Keratinocyte (primary cell): ENCODE data around the gene CHI3L2. TPM values are rescaled to one million over a fixed set of nuclear protein-coding genes. Genes with fewer than 3 reads are reported as not detected.

ENCODE experiments used
- DNase-seq: peaks from one replicate; pipeline ENCODE4 v3.0.0-alpha.2; 2011; ENCODE audit warnings: low read depth, missing footprints, low spot score
- FAIRE-seq: peaks from 2 replicates; lab custom pipeline; 2011; peaks lifted over from hg19 to GRCh38; lab: Jason Lieb, UNC
- H2AFZ ChIP-seq: 2 replicates; pipeline ENCODE4 v1.6.0; 2012; ENCODE audit warnings: low read length, control low read depth, inconsistent platforms; ENCODE audit not compliant: control insufficient read depth
- H3K27ac ChIP-seq: 2 replicates; pipeline ENCODE4 v1.5.1; 2011; ENCODE audit warnings: low read length; ENCODE audit not compliant: control insufficient read depth, insufficient read depth
- H3K27me3 ChIP-seq: 3 replicates; pipeline ENCODE4 v1.6.0; 2011; ENCODE audit warnings: low read length; ENCODE audit not compliant: control insufficient read depth, insufficient read depth; ENCODE audit errors: extremely low read depth
- H3K36me3 ChIP-seq, 2 experiments: 2 replicates in 1 of 2; 3 replicates in 1 of 2; pipeline ENCODE4 v1.5.1; 2011; ENCODE audit warnings: low read length in 2 of 2, mild to moderate bottlenecking in 1 of 2; ENCODE audit not compliant: control insufficient read depth in 2 of 2, insufficient read depth in 2 of 2; ENCODE audit errors: extremely low read depth in 1 of 2
- H3K4me1 ChIP-seq: 3 replicates; pipeline ENCODE4 v1.5.1; 2011; ENCODE audit warnings: low read length; ENCODE audit not compliant: control insufficient read depth, insufficient read depth; ENCODE audit errors: extremely low read depth
- H3K4me2 ChIP-seq: 3 replicates; pipeline ENCODE4 v1.6.0; 2011; ENCODE audit warnings: low read depth, low read length; ENCODE audit not compliant: control insufficient read depth, insufficient read depth; ENCODE audit errors: extremely low read depth
- H3K4me3 ChIP-seq, 3 experiments: fragments of 200-600 bp in 1 of 3; sonication (generic) in 1 of 3; 2 replicates in 2 of 3; 3 replicates in 1 of 3; pipeline ENCODE4 v1.5.1; 2011 to 2016; ENCODE audit warnings: low read length in 3 of 3, mild to moderate bottlenecking in 3 of 3, control low read depth in 2 of 3, inconsistent platforms in 1 of 3, low read depth in 1 of 3, mixed read lengths in 1 of 3, mixed run types in 1 of 3, moderate library complexity in 1 of 3; ENCODE audit not compliant: control insufficient read depth in 2 of 3, insufficient read depth in 2 of 3; ENCODE audit errors: extremely low read depth in 1 of 3
- H3K79me2 ChIP-seq: 2 replicates; pipeline ENCODE4 v1.6.0; 2012; ENCODE audit warnings: low read length; ENCODE audit not compliant: control insufficient read depth, insufficient read depth
- H3K9ac ChIP-seq: 3 replicates; pipeline ENCODE4 v1.6.0; 2011; ENCODE audit warnings: low read length; ENCODE audit not compliant: control insufficient read depth, insufficient read depth; ENCODE audit errors: extremely low read depth
- H3K9me1 ChIP-seq: 3 replicates; pipeline ENCODE4 v1.6.0; 2011; ENCODE audit warnings: low read length; ENCODE audit not compliant: control insufficient read depth, insufficient read depth; ENCODE audit errors: extremely low read depth
- H3K9me3 ChIP-seq: 2 replicates; pipeline ENCODE4 v1.5.1; 2012; ENCODE audit warnings: low read depth, low read length; ENCODE audit not compliant: control insufficient read depth
- H4K20me1 ChIP-seq: 3 replicates; pipeline ENCODE4 v1.6.0; 2011; ENCODE audit warnings: low read length; ENCODE audit not compliant: control insufficient read depth, insufficient read depth; ENCODE audit errors: extremely low read depth
- EZH2 ChIP-seq: IDR thresholded peaks from one replicate; pipeline ENCODE4 v1.6.1; 2012; ENCODE audit warnings: inconsistent platforms, mild to moderate bottlenecking, low read length, moderate library complexity
- dilution Hi-C: fragments of 300-500 bp; cut with MboI; formaldehyde crosslinking; loops from one replicate; pipeline ENCODE4 v1.7.0; 2020; ENCODE audit warnings: low sequenced_read_pairs; ENCODE audit not compliant: extremely low pct_ligation_motif_present
- polyA plus RNA-seq, 5 experiments: library from polyadenylated mRNA; depleted of rRNA in 3 of 5; stranded (reverse) in 3 of 5; stranded (forward) in 1 of 5; unstranded in 1 of 5; fragments of >200 nt; gene quantifications; 1 replicate in 1 of 5; 2 replicates in 3 of 5; 3 replicates in 1 of 5; pipeline versions ENCODE4 v1.2.1 to v1.2.3, GENCODE V29; 2011 to 2012; ENCODE audit warnings: missing spikeins in 2 of 5, low read depth in 1 of 5, low replicate concordance in 1 of 5
- TF ChIP-seq, protein P1 (sequence below), 3 experiments: IDR thresholded peaks in 1 of 3; conservative IDR thresholded peaks in 1 of 3; optimal IDR thresholded peaks in 1 of 3; 2 replicates in 2 of 3; 3 replicates in 1 of 3; pipeline versions ENCODE3 to v1.5.1; 2011; ENCODE audit warnings: low read length in 3 of 3, mild to moderate bottlenecking in 3 of 3, moderate library complexity in 2 of 3, control low read depth in 1 of 3, inconsistent platforms in 1 of 3; ENCODE audit not compliant: insufficient read depth in 2 of 3; ENCODE audit errors: extremely low read depth in 1 of 3

CHI3L2 gene
- polyA plus RNA-seq, 1 donor (not counting 4 experiments of a cell fraction or from before 2014, with no cell fraction given) = 2.5 TPM

DNA sequence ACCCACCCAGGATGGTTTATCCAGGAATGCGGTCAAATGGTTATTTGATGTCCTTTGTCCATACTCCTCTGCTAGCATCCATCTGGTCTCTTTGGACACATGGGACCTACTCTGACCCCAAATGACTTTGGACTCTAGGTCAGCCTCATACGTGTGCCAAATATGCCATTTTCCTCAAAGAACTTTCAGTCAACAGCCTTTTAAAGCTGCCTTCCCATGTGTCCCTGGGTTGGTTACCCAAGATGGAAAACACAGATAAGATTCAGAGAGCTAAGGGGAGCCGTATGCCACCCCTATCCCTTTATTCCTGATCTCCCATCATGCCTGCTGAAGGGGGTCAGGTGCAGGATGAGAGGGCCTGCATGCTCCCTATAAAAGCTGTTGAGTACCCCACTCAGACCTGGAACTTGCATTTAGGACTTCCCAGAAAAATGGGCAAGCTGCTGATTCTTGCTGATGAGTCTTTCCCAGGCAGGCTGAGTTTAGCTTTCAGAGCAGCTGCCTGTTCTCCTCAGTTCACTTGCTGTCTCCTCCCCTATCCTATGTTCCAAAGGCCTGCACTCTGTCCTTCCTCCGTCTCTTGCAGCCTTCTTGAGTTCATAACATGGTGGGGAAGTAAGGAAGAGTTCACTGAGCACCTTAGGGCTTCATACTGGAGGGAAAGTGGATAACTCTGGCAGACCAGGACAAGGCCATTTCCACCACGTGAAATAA lies 19.8 kb downstream of the CHI3L2 start:
- Histone ChIP-seq H2AFZ (no peak overlapping the region), H3K4me1 (no peaks in the 10 kb centered on the region), H3K27me3 (no peaks in the 10 kb centered on the region), H3K9me1 (no peaks in the 10 kb centered on the region), H3K27ac (no peak overlapping the region), H3K9me3 (no peaks in the 10 kb centered on the region), H3K36me3 (no peaks in the 10 kb centered on the region), H4K20me1 (no peaks in the 10 kb centered on the region), H3K79me2 (no peaks in the 10 kb centered on the region), H3K4me3 (no peak overlapping the region), H3K4me2 (no peak overlapping the region), H3K9ac (no peak overlapping the region)
- DNase-seq (no peak), FAIRE-seq (no peak)
- dilution Hi-C loops = no loop called here
- TF ChIP-seq, protein P1, sequence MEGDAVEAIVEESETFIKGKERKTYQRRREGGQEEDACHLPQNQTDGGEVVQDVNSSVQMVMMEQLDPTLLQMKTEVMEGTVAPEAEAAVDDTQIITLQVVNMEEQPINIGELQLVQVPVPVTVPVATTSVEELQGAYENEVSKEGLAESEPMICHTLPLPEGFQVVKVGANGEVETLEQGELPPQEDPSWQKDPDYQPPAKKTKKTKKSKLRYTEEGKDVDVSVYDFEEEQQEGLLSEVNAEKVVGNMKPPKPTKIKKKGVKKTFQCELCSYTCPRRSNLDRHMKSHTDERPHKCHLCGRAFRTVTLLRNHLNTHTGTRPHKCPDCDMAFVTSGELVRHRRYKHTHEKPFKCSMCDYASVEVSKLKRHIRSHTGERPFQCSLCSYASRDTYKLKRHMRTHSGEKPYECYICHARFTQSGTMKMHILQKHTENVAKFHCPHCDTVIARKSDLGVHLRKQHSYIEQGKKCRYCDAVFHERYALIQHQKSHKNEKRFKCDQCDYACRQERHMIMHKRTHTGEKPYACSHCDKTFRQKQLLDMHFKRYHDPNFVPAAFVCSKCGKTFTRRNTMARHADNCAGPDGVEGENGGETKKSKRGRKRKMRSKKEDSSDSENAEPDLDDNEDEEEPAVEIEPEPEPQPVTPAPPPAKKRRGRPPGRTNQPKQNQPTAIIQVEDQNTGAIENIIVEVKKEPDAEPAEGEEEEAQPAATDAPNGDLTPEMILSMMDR (optimal IDR thresholded peaks at IDR 0.05 in 1 of 3, IDR thresholded peaks at IDR 0.05 in 1 of 3, conservative IDR thresholded peaks at IDR 0.05 in 1 of 3; ENCODE audit: extremely low read depth in 1 of 3, insufficient read depth in 2 of 3, low read length in 3 of 3) = no peak
- no peak for TF ChIP-seq EZH2

DNA sequence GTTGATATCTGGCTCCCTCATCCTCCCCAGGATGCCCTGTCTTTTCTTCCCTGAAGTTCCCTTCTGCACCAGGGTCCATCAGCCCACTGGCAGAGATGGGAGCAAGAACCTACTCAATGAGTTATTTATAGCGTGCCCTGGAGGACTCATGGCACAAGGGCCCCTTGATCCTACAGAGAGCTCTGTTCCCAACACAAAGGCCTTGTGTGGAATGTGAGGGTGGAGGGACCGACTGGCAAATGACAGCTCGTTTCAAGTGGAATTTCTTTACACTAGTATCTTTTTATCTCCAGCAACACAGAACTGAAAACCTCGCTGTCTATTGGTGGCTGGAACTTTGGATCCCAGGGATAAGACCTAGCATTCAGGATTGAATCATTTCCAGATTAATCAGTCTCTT lies 22.4 kb downstream of the CHI3L2 start:
- Histone ChIP-seq H4K20me1 (no peaks in the 10 kb centered on the region), H3K27me3 (peaks cover 10% of the 10 kb centered on the region), H3K79me2 (no peaks in the 10 kb centered on the region), H3K4me3 (no peak overlapping the region), H3K4me1 (no peaks in the 10 kb centered on the region), H3K9me3 (no peaks in the 10 kb centered on the region), H3K4me2 (no peak overlapping the region), H3K9me1 (no peaks in the 10 kb centered on the region), H2AFZ (no peak overlapping the region), H3K9ac (no peak overlapping the region), H3K36me3 (no peaks in the 10 kb centered on the region), H3K27ac (no peak overlapping the region)
- no peak for FAIRE-seq
- TF ChIP-seq, protein P1 (optimal IDR thresholded peaks at IDR 0.05 in 1 of 3, IDR thresholded peaks at IDR 0.05 in 1 of 3, conservative IDR thresholded peaks at IDR 0.05 in 1 of 3; ENCODE audit: extremely low read depth in 1 of 3, insufficient read depth in 2 of 3, low read length in 3 of 3) = no peak
- TF ChIP-seq EZH2 = no peak
- no peak for DNase-seq
- dilution Hi-C loops = no loop called here
